HG02885 (cell line): ENCODE measurements around the gene SLC22A7.

ENCODE experiments used
- ATAC-seq: cut with Tn5 transposase; IDR thresholded peaks from one replicate; pipeline ENCODE4 v1.9.1; 2021; ENCODE audit warnings: mild to moderate bottlenecking; ENCODE audit not compliant: unreplicated experiment, poor library complexity

The SLC22A7 gene

GRCh38 chr6:43264599-43265145 is 33.4 kb upstream of the SLC22A7 start:
- ATAC-seq: no peak

- no peak for ATAC-seq
These were observed 32.5 kb upstream of the SLC22A7 start for GRCh38 chr6:43265564-43265963.

DNA sequence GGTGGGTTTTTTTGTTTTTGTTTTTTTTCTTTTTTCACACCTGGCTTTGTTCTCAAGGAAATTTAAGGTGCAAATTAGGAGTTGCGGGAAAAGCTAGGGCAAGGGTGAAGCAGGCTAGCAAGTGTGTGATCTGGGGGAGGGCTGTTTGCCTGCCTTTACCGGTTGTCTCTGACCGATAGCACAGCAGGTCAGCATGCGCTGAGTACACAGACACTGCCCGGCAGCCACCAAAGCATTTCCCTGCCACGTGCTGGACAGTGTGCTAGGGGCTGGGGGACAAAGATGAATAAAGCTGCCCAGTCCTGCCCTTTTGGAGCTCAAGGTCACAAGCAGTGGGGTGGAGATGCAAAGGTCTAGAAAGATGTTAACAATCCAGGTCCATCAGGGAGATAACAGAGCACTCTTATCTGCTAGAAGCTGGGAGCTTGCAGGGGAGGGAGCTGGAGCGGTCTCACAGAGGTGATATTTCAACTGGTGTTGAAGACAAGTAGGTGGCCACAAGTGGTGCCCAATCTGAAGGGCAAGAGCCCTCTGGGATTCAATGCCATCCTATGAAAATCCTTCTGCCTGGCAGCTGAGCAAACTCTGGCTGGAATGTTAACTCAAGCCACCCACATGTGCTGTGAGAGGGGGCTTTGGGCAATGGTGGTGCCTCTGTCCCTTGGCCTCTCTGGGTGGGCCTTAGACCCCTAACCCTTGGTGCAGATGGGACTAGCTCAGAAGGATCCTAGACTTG is 30.3 kb upstream of the SLC22A7 start:
- no peak for ATAC-seq

- ATAC-seq: no peak
These were observed 29.7 kb upstream of the SLC22A7 start for GRCh38 chr6:43268355-43268700.

GRCh38 chr6:43268782-43269272 is 29.2 kb upstream of the SLC22A7 start:
- no peak for ATAC-seq

DNA sequence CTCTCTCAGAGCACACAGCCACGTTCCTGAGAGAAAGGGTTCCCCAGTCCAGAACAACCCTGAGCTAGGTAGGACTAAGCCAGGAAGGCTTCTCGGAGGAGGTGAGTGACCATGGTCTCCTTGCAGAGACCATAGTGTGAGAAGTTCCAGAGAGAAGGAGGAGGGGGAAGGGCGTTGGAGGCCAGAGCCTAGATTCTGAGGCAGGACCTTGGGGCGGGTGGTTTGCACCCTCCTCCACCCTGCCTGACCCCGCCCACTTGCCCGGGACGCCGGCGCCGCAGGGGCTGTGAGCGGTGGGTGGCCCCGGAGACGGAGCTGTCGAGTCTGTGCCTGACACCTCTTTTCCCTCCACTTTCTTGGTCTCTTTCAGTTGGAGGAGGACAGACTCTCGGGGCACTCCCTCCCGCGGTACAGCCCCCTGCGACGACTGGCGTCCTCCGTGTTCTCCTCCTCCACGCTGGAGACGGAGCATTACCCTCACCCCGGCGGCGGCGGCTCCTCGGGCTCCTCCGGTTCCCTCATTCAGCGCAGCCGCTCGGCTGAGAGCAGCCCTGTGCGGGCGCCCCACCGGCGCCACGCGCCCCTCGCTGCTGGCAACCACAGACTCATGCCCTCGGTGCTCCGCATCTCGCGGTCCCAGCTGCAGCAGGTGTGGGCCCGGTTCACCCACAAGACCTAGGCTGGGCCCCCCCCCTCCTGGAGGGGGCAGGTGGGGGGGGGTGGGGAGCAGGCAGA is 28.6 kb upstream of the SLC22A7 start:
- no peak for ATAC-seq

GRCh38 chr6:43271103-43271815 is 26.8 kb upstream of the SLC22A7 start:
- ATAC-seq: no peak

- no peak for ATAC-seq
These were observed 26.1 kb upstream of the SLC22A7 start for GRCh38 chr6:43271944-43272343.

DNA sequence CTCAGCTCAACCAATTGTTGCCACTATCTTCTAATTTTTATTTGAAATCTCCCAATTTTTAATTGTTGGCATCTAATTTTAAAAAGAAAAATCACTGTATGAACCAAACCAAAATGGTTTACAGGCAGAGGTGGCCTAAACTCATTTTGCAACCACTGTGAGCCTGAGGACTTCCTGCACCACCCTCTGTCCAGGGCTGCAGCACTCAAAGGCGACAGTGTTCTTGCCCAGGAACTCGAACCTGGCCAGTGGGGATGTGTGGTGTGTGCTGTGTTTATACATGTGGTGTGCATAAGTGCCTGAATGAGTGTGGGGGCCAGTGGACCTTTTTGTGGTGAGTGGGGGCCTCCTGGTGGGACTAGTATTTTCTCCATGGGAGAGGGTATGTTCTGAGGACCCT is 24.4 kb upstream of the SLC22A7 start:
- no peak for ATAC-seq

GRCh38 chr6:43274127-43274915 is 23.7 kb upstream of the SLC22A7 start:
- ATAC-seq: no peak

DNA sequence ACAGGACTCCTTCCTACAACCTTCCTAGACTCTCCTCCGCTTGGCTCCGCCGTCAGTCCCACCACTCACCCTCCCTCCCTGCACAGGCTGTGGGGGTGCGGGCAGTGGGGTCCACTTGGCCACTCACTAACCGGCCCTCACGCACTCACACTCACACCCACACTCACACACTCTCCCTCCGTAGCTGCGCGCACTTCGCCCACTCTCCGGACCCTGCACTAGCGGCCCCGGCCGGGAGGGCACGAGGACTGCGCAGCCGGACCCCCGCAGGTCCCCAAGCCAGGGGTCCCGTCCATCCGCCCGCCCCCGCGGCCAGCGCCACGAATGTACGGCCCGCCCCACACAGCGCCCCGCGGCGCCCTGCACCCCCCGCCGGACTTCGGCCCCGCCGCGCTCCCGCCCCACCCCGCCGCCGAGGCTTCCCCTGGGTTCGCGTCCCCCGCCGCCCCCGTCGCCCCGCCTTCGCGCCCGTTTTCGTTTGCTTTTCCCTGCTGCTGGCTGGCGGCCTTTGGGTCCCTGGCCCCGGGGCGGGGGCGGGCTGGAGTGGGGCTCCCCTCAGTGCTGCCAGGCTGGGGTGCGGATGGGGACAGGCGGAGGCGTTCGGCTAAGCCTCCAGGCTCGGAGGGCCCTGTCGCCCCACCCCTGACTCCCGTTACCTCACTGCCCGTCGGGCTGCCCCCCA is 23.0 kb upstream of the SLC22A7 start:
- ATAC-seq: no peak

DNA sequence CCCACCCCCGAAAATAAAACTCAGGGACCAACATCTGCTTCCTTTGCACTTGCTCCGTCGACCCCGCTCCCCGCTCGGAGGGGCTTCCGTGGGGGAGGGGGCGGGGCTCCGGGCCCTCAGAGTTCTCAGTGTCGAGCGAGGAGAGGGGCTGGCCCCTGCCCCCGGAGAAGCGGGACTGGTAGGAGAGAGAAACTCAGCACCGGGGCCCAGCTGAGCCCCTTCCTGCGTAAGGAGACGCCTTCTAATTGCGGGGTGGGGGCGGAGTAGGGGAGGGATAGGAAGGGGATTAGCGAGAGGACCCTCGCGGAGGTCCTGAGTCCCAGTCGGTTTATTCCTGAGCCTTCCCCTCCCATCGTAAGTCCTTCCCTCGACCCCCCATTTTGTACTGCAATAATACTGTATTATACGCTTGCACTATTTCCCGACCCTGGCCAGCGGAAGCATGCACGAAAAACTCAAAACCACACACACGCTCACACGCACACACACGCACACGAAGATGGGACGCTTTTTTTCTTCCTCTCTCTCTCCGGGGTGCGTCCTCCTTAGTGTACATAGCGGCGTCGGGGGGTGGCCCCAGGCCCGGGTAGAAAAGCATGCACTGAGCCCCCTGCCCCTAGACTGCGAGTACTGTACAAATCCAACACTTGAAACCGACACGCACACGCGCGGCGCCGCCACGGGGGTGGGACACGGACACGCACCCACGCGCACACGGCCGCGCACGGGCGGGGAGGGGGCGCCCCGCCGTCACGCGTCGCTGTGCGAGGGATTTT is 22.1 kb upstream of the SLC22A7 start:
- no peak for ATAC-seq

DNA sequence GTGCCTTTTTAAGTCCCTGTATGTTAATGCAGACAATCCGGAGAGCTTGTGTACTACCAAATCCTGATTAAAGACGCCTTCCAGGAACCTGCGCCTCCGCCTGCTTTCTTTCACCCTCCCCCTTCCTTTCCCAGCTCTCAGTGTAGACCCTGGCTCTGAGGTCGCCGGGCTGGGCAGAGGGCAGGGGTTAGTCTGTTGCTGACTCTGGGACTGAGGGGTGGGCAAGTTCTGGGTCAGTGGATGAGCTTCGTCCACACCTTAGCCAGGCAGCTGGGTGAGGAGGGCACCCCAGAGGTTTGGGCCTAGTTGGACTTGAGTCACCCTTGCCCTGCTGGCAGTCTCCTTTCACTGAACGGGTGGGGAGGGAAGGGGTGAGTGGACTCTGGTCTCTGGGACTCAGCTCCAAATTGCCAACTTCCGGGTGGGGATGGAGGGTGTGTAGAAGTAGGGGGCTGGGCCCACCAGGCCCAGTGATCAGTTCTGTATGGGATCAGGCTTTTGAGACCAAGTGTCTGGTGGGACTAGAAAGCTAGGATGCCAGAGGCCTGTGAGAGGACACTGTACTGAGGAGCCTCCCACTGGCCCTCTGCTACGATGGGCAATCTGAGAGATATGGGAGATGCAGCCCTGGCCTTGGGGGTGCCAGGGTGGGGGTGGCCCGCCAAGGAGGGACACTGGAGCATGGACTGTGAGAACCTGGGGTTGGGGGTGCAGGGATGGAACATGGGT is 21.3 kb upstream of the SLC22A7 start:
- ATAC-seq: no peak

DNA sequence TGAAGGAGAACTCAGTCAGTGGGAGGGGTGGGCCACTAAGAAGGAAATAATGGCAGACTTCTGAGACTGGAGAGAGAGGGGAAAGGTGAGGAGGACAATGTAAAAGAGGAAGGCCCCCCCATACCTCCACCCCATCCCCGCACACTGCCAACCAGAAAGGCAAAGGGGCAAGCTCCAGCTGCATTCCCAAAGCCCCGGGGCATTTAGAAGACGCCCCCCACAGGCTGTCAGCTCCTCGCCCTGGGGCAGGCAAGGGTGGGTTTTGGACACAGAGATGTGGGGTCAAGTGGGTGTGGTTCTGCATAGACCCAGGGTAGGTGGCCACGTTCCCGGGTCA is 20.8 kb upstream of the SLC22A7 start:
- no peak for ATAC-seq

GRCh38 chr6:43277643-43278523 is 20.2 kb upstream of the SLC22A7 start:
- ATAC-seq: no peak

GRCh38 chr6:43278524-43279078 is 19.5 kb upstream of the SLC22A7 start:
- no peak for ATAC-seq

- no peak for ATAC-seq
These were observed 17.8 kb upstream of the SLC22A7 start for GRCh38 chr6:43280234-43280633.
